Gastroesophageal sphincter (tissue), 3 donors: ENCODE results near the gene GKAP1.

Experiments used
- CTCF ChIP-seq, 4 experiments: fragments of 200-600 bp in 2 of 4; fragments of 450-650 bp in 2 of 4; sonication (generic) in 1 of 4; IDR thresholded peaks; one replicate each; pipeline ENCODE4 v1.5.1; 2017 to 2019; ENCODE audit warnings: antibody characterized with exemption in 4 of 4, mild to moderate bottlenecking in 2 of 4, moderate library complexity in 2 of 4
- POLR2A ChIP-seq, 2 donors: fragments of 450-650 bp; IDR thresholded peaks; one replicate each; pipeline ENCODE4 v1.6.1; 2017; ENCODE audit warnings: antibody characterized with exemption in 2 of 2, mild to moderate bottlenecking in 2 of 2, moderate library complexity in 1 of 2
- POLR2AphosphoS5 ChIP-seq: sonication (generic); formaldehyde crosslinking; IDR thresholded peaks from one replicate; pipeline ENCODE4 v1.6.1; 2017; ENCODE audit warnings: antibody characterized with exemption

GRCh38 chr9:83775932-83776331 lies 41.6 kb downstream of the GKAP1 start:
- TF ChIP-seq CTCF (IDR thresholded peaks at IDR 0.05) (no peak), POLR2A (IDR thresholded peaks at IDR 0.05) (no peak), POLR2AphosphoS5 (no peak)
